AG08395 (cell line): ENCODE data around the gene MRPL14.
A peak's percentile ranks its signal among the peaks of the same experiment; 100 is the strongest.

Experiments
- DNase-seq: peaks from one replicate; pipeline ENCODE4 v3.0.0; 2012; ENCODE audit warnings: mixed read lengths, low spot score

Gene MRPL14

GRCh38 chr6:44064948-44065272 lies 62.3 kb downstream of the MRPL14 start:
- no peak for DNase-seq

GRCh38 chr6:44064089-44064947 lies 62.9 kb downstream of the MRPL14 start:
- peak; percentile 91 for DNase-seq

- no peak for DNase-seq
Observed at GRCh38 chr6:44063561-44064059, 63.6 kb downstream of the MRPL14 start.
